IMR-90 (cell line): ENCODE measurements around the gene CFAP58. TPM values are rescaled to one million over a fixed set of nuclear protein-coding genes. Genes with fewer than 3 reads are reported as not detected.

ENCODE experiments used
- ATAC-seq: fragments of 200-7000 bp; cut with Tn5 transposase; 2 replicates; pipeline ENCODE4 v1.9.1; 2020; ENCODE audit warnings: low read depth, mild to moderate bottlenecking, moderate library complexity
- BruUV-seq: library from RNA; stranded (reverse); fragments of 400-500 nt; replicated peaks from 2 replicates; lab custom pipeline; 2021; lab: Mats Ljungman, UMichigan
- CTCF ChIA-PET: fragments of 300-600 bp; formaldehyde crosslinking; extraction: SDS; loops from one replicate; lab custom pipeline; 2021; ENCODE audit warnings: antibody characterized with exemption; lab: Yijun Ruan, JAX
- POLR2A ChIA-PET: fragments of 300-600 bp; sonication (Branson Sonifier 250); formaldehyde crosslinking; loops from one replicate; lab custom pipeline; 2022; ENCODE audit warnings: antibody characterized with exemption; ENCODE audit not compliant: unreplicated experiment; lab: Charles Lee
- DNase-seq: peaks from one replicate; pipeline ENCODE4 v3.0.0; 2013
- H2AFZ ChIP-seq: replicated peaks from 2 replicates; pipeline ENCODE3; 2013; ENCODE audit warnings: low read length, mild to moderate bottlenecking; ENCODE audit not compliant: poor library complexity
- H2AK5ac ChIP-seq: 2 replicates; pipeline ENCODE4 v1.6.1; 2013; ENCODE audit warnings: low read depth, low read length, inconsistent platforms
- H2AK9ac ChIP-seq: replicated peaks from 2 replicates; pipeline ENCODE3; 2013; ENCODE audit warnings: mild to moderate bottlenecking, low read depth, low read length, moderate library complexity; ENCODE audit not compliant: poor library complexity
- H2BK120ac ChIP-seq: 2 replicates; pipeline ENCODE4 v1.6.1; 2013; ENCODE audit warnings: low read depth, low read length, inconsistent platforms
- H2BK15ac ChIP-seq: 3 replicates; pipeline ENCODE4 v1.6.1; 2013; ENCODE audit warnings: low read depth, low read length, inconsistent platforms
- H2BK20ac ChIP-seq: 2 replicates; pipeline ENCODE4 v1.6.1; 2013; ENCODE audit warnings: low read depth, mild to moderate bottlenecking, inconsistent platforms, low read length, moderate library complexity
- H2BK5ac ChIP-seq: 2 replicates; pipeline ENCODE4 v1.6.1; 2013; ENCODE audit warnings: mild to moderate bottlenecking, low read depth, low read length, inconsistent platforms; ENCODE audit not compliant: poor library complexity, severe bottlenecking
- H3K14ac ChIP-seq: replicated peaks from 2 replicates; pipeline ENCODE4 v1.6.1; 2013; ENCODE audit warnings: low read depth, low read length, inconsistent platforms
- H3K18ac ChIP-seq: 2 replicates; pipeline ENCODE4 v1.6.1; 2013; ENCODE audit warnings: low read depth, low read length, control low read depth
- H3K23ac ChIP-seq: 2 replicates; pipeline ENCODE4 v1.6.1; 2013; ENCODE audit warnings: low read depth, low read length, inconsistent platforms
- H3K27ac ChIP-seq: 2 replicates; pipeline ENCODE4 v1.5.1; 2013; ENCODE audit warnings: mild to moderate bottlenecking, control low read depth, low read length; ENCODE audit not compliant: insufficient read depth
- H3K27me3 ChIP-seq: 2 replicates; pipeline ENCODE4 v1.6.1; 2013; ENCODE audit warnings: low read length; ENCODE audit not compliant: control insufficient read depth, insufficient read depth
- H3K36me3 ChIP-seq: 2 replicates; pipeline ENCODE4 v1.6.1; 2013; ENCODE audit warnings: low read length, mixed read lengths; ENCODE audit not compliant: control insufficient read depth, insufficient read depth
- H3K4ac ChIP-seq: 2 replicates; pipeline ENCODE4 v1.6.1; 2013; ENCODE audit warnings: low read depth, low read length, inconsistent platforms
- H3K4me1 ChIP-seq: 2 replicates; pipeline ENCODE4 v1.6.1; 2013; ENCODE audit warnings: low read length, mixed read lengths; ENCODE audit not compliant: control insufficient read depth, insufficient read depth
- H3K4me2 ChIP-seq: 2 replicates; pipeline ENCODE4 v1.6.1; 2013; ENCODE audit warnings: low read depth, mild to moderate bottlenecking, control low read depth, low read length, moderate library complexity
- H3K4me3 ChIP-seq: 2 replicates; pipeline ENCODE4 v1.5.1; 2013; ENCODE audit warnings: low read depth, mild to moderate bottlenecking, control low read depth, low read length, moderate library complexity; ENCODE audit not compliant: insufficient read depth
- H3K56ac ChIP-seq: 2 replicates; pipeline ENCODE4 v1.6.1; 2013; ENCODE audit warnings: low read length, inconsistent platforms; ENCODE audit not compliant: insufficient read depth; ENCODE audit errors: extremely low read depth
- H3K79me1 ChIP-seq, 2 experiments: 2 replicates each; pipeline ENCODE4 v1.6.1; 2013; ENCODE audit warnings: low read length in 2 of 2, inconsistent platforms in 1 of 2, low read depth in 1 of 2
- H3K9ac ChIP-seq: 2 replicates; pipeline ENCODE4 v1.6.1; 2013; ENCODE audit warnings: low read depth, low read length, control low read depth
- H3K9me1 ChIP-seq: 2 replicates; pipeline ENCODE4 v1.6.1; 2013; ENCODE audit warnings: low read length, inconsistent platforms; ENCODE audit not compliant: insufficient read depth
- H3K9me3 ChIP-seq: 2 replicates; pipeline ENCODE4 v1.6.1; 2013; ENCODE audit warnings: low read length; ENCODE audit not compliant: control insufficient read depth, insufficient read depth
- H4K20me1 ChIP-seq: 2 replicates; pipeline ENCODE4 v1.6.1; 2013; ENCODE audit warnings: low read length, inconsistent platforms; ENCODE audit not compliant: insufficient read depth
- H4K5ac ChIP-seq: 2 replicates; pipeline ENCODE4 v1.6.1; 2013; ENCODE audit warnings: mild to moderate bottlenecking, low read depth, low read length, control low read depth
- H4K8ac ChIP-seq, 2 experiments: 2 replicates each; pipeline ENCODE4 v1.6.1; 2013; ENCODE audit warnings: low read depth in 2 of 2, low read length in 2 of 2, control low read depth in 1 of 2, inconsistent platforms in 1 of 2
- H4K91ac ChIP-seq: 2 replicates; pipeline ENCODE4 v1.6.1; 2013; ENCODE audit warnings: low read depth, low read length, inconsistent platforms; ENCODE audit not compliant: insufficient read depth
- BHLHE40 ChIP-seq: fragments of 150-350 bp; IDR thresholded peaks from 2 replicates; pipeline ENCODE4 v1.6.1; 2016; ENCODE audit warnings: mild to moderate bottlenecking, low read depth, low read length
- CHD1 ChIP-seq: IDR thresholded peaks from 2 replicates; pipeline ENCODE4 v1.6.1; 2012; ENCODE audit warnings: low read depth, low read length, improper control_type of control experiment
- CTCF ChIP-seq: conservative IDR thresholded peaks from 2 replicates; pipeline ENCODE4 v1.5.1; 2012; ENCODE audit warnings: mild to moderate bottlenecking, low read depth, low read length, improper control_type of control experiment
- MAFK ChIP-seq: IDR thresholded peaks from 2 replicates; pipeline ENCODE4 v1.6.1; 2012; ENCODE audit warnings: low read depth, low read length, improper control_type of control experiment
- MAZ ChIP-seq: IDR thresholded peaks from 2 replicates; pipeline ENCODE4 v1.6.1; 2012; ENCODE audit warnings: low read depth, mild to moderate bottlenecking, low read length, improper control_type of control experiment, moderate library complexity, borderline replicate concordance
- NFE2L2 ChIP-seq: fragments of 150-350 bp; IDR thresholded peaks from 2 replicates; pipeline ENCODE4 v1.6.1; 2016; ENCODE audit warnings: low read depth, mild to moderate bottlenecking, low read length
- RAD21 ChIP-seq: IDR thresholded peaks from 2 replicates; pipeline ENCODE4 v1.6.1; 2012; ENCODE audit warnings: low read length, improper control_type of control experiment
- RFX5 ChIP-seq: IDR thresholded peaks from 2 replicates; pipeline ENCODE4 v1.8.0; 2012; ENCODE audit warnings: low read depth, mild to moderate bottlenecking, low read length, moderate library complexity
- WGBS, 2 experiments: methylation state at CpG; one replicate each; pipeline versions ENCODE4 v1.1.5 to v1.1.7; 2013; ENCODE audit warnings: missing lambda C conversion rate in 2 of 2; ENCODE audit not compliant: insufficient read length in 1 of 2; ENCODE audit errors: extremely low coverage in 2 of 2; 5-methylcytosine and 5-hydroxymethylcytosine counted together
- dilution Hi-C: fragments of 300-500 bp; cut with HindIII; formaldehyde crosslinking; loops from one replicate; pipeline ENCODE4 v1.14.3; 2018; ENCODE audit warnings: low sequenced_read_pairs; ENCODE audit not compliant: unreplicated experiment
- in situ Hi-C: fragments of 300-500 bp; cut with MboI; formaldehyde crosslinking; loops from 3 replicates; pipeline ENCODE4 v1.14.3; 2019; ENCODE audit warnings: low sequenced_read_pairs, inconsistent platforms, mixed read lengths
- intact Hi-C: fragments of 100-400 bp; cut with micrococcal nuclease; formaldehyde crosslinking; loops from 2 replicates; pipeline ENCODE4 v1.10.0; 2022
- polyA plus RNA-seq, 3 experiments: library from polyadenylated mRNA; depleted of rRNA; stranded (reverse); fragments of >200 nt; gene quantifications; 2 replicates each; pipeline ENCODE4 v1.2.3, GENCODE V29; 2012; ENCODE audit warnings: low replicate concordance in 1 of 3
- total RNA-seq: library from RNA; depleted of rRNA; stranded (reverse); fragments of >200 nt; gene quantifications from 2 replicates; pipeline ENCODE4 v1.2.3, GENCODE V29; 2012

CFAP58 gene
- total and polyA plus RNA-seq, 2 of the 4 experiments (the other 2 are of a cell fraction), result 0.36 to 0.72 TPM

GRCh38 chr10:104486803-104487202 is 133.2 kb downstream of the CFAP58 start:
- ChIA-PET CTCF (no interaction called here), POLR2A (no interaction called here)
- Histone ChIP-seq H3K9ac (no peak overlapping the region), H4K8ac (no peak overlapping the region), H3K23ac (no peak overlapping the region), H3K4me2 (no peak overlapping the region), H3K9me3 (no peaks in the 10 kb centered on the region), H2BK120ac (no peak overlapping the region), H4K20me1 (no peaks in the 10 kb centered on the region), H3K4me3 (no peak overlapping the region), H2AFZ (no peak overlapping the region), H2BK15ac (no peak overlapping the region), H2AK9ac (no peak overlapping the region), H4K91ac (no peak overlapping the region), H3K27ac (no peak overlapping the region), H3K36me3 (no peaks in the 10 kb centered on the region), H3K9me1 (no peaks in the 10 kb centered on the region), H3K56ac (no peak overlapping the region), H3K79me1 (no peaks in the 10 kb centered on the region), H3K14ac (no peak overlapping the region), H3K18ac (no peak overlapping the region), H3K4ac (no peak overlapping the region), H4K5ac (no peak overlapping the region), H3K27me3 (peaks cover 2% of the 10 kb centered on the region), H2BK5ac (no peak overlapping the region), H2BK20ac (no peak overlapping the region), H3K4me1 (no peaks in the 10 kb centered on the region), H2AK5ac (no peak overlapping the region)
- ATAC-seq, result no peak
- dilution Hi-C loops (no loop called here), in situ Hi-C loops (no loop called here), intact Hi-C loops (no loop called here)
- 80% methylated on average over 1 of the region's 1 CpG; no CpG with 5 or more reads in 1 of the 2 experiments for WGBS, 2 experiments
- no peak for TF ChIP-seq CTCF
- TF ChIP-seq MAZ, result no peak
- TF ChIP-seq NFE2L2, result no peak
- TF ChIP-seq CHD1, result no peak
- TF ChIP-seq BHLHE40, result no peak
- TF ChIP-seq RAD21, result no peak
- TF ChIP-seq MAFK, result no peak
- no peak for TF ChIP-seq RFX5
- BruUV-seq, result no TSS peak
- no peak for DNase-seq
